Right lobe of liver (tissue), 4 donors: ENCODE results near the gene LY6G6C.

Experiments
- CTCF ChIP-seq, 4 donors: fragments of 200-600 bp in 3 of 4; fragments of 450-650 bp in 1 of 4; IDR thresholded peaks; one replicate each; pipeline versions ENCODE4 v1.5.1 to v1.8.0; 2016 to 2022; ENCODE audit warnings: antibody characterized with exemption in 4 of 4, mild to moderate bottlenecking in 2 of 4
- POLR2A ChIP-seq: fragments of 450-650 bp; IDR thresholded peaks from one replicate; pipeline ENCODE4 v1.6.1; 2017; ENCODE audit warnings: antibody characterized with exemption, mild to moderate bottlenecking
- donor health status: DM: no; HTN: no; CAD: no.
- donor health status: DM: no; HTN: no; CAD: no.
- donor health status: DM: no; HTN: yes; CAD: no.

GRCh38 chr6:31736021-31736767 is 14.6 kb upstream of the LY6G6C start, which contains the start of gene CLIC1:
- TF ChIP-seq POLR2A (peak; percentile 90), CTCF (IDR thresholded peaks at IDR 0.05) (no peak)
